ENCODE data around the gene PLEKHM3. TPM values are rescaled to one million over a fixed set of nuclear protein-coding genes. Genes with fewer than 3 reads are reported as not detected.

The PLEKHM3 gene
- total and polyA plus RNA-seq, 4 experiments from 2014 or later = 2.9 to 16.1 (median 9.3) TPM

DNA sequence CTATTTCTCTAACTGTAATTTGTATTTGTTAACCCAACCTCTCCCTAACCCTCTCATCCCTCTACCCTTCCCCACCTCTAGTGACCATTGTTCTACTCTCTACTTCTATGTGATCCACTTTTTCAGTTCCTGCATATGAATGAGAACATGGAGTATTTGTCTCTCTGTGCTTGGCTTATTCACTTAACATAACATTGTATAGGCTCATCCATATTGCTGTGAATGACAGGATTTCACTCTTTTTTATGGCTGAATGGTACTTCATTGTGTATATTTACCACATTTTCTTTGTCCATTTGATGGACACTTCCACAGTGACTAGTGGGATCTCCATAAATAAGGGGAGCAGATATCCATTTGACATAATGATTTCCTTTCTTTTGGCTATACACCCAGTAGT lies 103.7 kb downstream of the PLEKHM3 start:
- no peak overlapping the region for H3K4me3 Mint-ChIP-seq
- Histone ChIP-seq H3K27ac (ENCODE audit: low read depth, low read length) (no peak overlapping the region), H3K36me3 (ENCODE audit: insufficient read depth, low read length) (no peaks in the 10 kb centered on the region), H3K4me1 (ENCODE audit: insufficient read depth, low read length) (peaks cover 5% of the 10 kb centered on the region), H3K9me3 (ENCODE audit: control insufficient read depth in 1 of 2, low read length in 2 of 2) (no peaks in the 10 kb centered on the region), H3K27me3 (ENCODE audit: insufficient read depth, low read length) (no peaks in the 10 kb centered on the region), H3K4me3 (ENCODE audit: low read length in 2 of 2) (no peak overlapping the region)
- no peak for DNase-seq
- intact Hi-C loops (cut with micrococcal nuclease) = no loop called here
- H3K4me1 Mint-ChIP-seq = peaks cover 12 to 20% (median 13%) of the 10 kb centered on the region in 4 donors
- H3K27ac Mint-ChIP-seq = no peak overlapping the region
- peaks cover 35 to 39% of the 10 kb centered on the region in 2 donors for H3K36me3 Mint-ChIP-seq
- ChIA-PET CTCF (ENCODE audit: partially characterized antibody) (no interaction called here), POLR2A (ENCODE audit: partially characterized antibody) (no interaction called here)
- no peaks in the 10 kb centered on the region for H3K9me3 Mint-ChIP-seq
- H3K27me3 Mint-ChIP-seq = no peaks in the 10 kb centered on the region

DNA sequence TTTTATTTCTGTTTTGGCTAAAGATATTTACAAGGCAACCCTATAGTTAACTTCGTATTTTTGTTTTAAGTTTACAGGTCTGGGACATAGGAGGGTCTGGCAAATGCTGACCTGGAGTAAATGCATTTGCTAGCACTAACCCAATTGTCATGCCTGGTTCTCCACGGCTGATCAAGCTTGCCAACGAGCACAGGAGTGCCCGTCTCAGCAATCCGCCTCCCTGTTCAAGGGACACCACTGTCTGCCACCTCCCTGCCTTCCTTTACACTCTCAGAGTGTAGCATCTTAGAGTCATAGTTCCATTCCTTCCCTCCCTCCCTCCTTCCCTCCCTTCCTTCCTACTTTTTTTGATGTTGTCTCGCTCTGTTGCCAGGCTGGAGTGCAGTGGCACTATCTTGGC lies 104.6 kb downstream of the PLEKHM3 start:
- Mint-ChIP-seq H3K27ac (no peak overlapping the region), H3K9me3 (no peaks in the 10 kb centered on the region), H3K4me3 (no peak overlapping the region), H3K36me3 (peaks cover 26 to 34% of the 10 kb centered on the region in 2 donors), H3K4me1 (peaks cover 5 to 11% (median 8%) of the 10 kb centered on the region in 4 donors), H3K27me3 (no peaks in the 10 kb centered on the region)
- ChIA-PET POLR2A (ENCODE audit: partially characterized antibody) (no interaction called here), CTCF (ENCODE audit: partially characterized antibody) (interaction anchor here (0.6 to 0.7 kb wide), 2 partner anchors 12 to 983 kb away, joined by 3 read pairs; no protein-coding TSS in a partner anchor)
- Histone ChIP-seq H3K4me3 (ENCODE audit: low read length in 2 of 2) (no peak overlapping the region), H3K4me1 (ENCODE audit: insufficient read depth, low read length) (peaks cover 5% of the 10 kb centered on the region), H3K36me3 (ENCODE audit: insufficient read depth, low read length) (no peaks in the 10 kb centered on the region), H3K27ac (ENCODE audit: low read depth, low read length) (no peak overlapping the region), H3K27me3 (ENCODE audit: insufficient read depth, low read length) (no peaks in the 10 kb centered on the region), H3K9me3 (ENCODE audit: control insufficient read depth in 1 of 2, low read length in 2 of 2) (no peaks in the 10 kb centered on the region)
- intact Hi-C loops (cut with micrococcal nuclease) = no loop called here
- DNase-seq = no peak

DNA sequence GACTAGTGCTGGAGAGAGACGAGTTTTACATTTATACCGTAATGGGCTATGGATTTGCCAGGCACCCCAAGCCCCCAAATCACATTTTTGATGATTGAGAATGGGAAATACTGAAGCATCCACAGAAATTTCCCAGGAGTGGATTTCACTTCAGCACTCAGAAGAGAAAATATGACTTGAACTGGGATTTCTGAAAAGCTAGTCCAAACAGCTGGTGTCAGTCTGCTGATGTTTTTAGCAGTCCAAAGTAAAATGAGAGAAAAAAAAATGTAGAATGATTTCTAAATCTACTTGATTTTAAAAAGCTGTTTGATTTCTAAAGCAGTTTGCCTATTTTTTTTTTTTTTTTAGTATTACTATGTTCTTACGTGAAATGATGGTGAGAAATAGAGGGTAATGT lies 105.0 kb downstream of the PLEKHM3 start:
- H3K9me3 ChIP-seq (ENCODE audit: control insufficient read depth in 1 of 2, low read length in 2 of 2) = no peaks in the 10 kb centered on the region
- Mint-ChIP-seq H3K4me1 (peaks cover under 1 to 7% (median 5%) of the 10 kb centered on the region in 4 donors), H3K27me3 (no peaks in the 10 kb centered on the region), H3K36me3 (peaks cover 23 to 31% of the 10 kb centered on the region in 2 donors), H3K9me3 (no peaks in the 10 kb centered on the region), H3K4me3 (no peak overlapping the region), H3K27ac (no peak overlapping the region)
- intact Hi-C loops (cut with micrococcal nuclease) = no loop called here
- H3K27ac ChIP-seq (ENCODE audit: low read depth, low read length) = no peak overlapping the region
- H3K27me3 ChIP-seq (ENCODE audit: insufficient read depth, low read length) = no peaks in the 10 kb centered on the region
- no peak overlapping the region for H3K4me3 ChIP-seq (ENCODE audit: low read length in 2 of 2)
- DNase-seq = no peak
- POLR2A ChIA-PET (ENCODE audit: partially characterized antibody) = no interaction called here
- peaks cover 3% of the 10 kb centered on the region for H3K4me1 ChIP-seq (ENCODE audit: insufficient read depth, low read length)
- H3K36me3 ChIP-seq (ENCODE audit: insufficient read depth, low read length) = no peaks in the 10 kb centered on the region
- CTCF ChIA-PET (ENCODE audit: partially characterized antibody) = interaction anchor here (0.6 kb wide), 1 partner anchor 982 kb away, joined by 3 read pairs; no protein-coding TSS in a partner anchor

DNA sequence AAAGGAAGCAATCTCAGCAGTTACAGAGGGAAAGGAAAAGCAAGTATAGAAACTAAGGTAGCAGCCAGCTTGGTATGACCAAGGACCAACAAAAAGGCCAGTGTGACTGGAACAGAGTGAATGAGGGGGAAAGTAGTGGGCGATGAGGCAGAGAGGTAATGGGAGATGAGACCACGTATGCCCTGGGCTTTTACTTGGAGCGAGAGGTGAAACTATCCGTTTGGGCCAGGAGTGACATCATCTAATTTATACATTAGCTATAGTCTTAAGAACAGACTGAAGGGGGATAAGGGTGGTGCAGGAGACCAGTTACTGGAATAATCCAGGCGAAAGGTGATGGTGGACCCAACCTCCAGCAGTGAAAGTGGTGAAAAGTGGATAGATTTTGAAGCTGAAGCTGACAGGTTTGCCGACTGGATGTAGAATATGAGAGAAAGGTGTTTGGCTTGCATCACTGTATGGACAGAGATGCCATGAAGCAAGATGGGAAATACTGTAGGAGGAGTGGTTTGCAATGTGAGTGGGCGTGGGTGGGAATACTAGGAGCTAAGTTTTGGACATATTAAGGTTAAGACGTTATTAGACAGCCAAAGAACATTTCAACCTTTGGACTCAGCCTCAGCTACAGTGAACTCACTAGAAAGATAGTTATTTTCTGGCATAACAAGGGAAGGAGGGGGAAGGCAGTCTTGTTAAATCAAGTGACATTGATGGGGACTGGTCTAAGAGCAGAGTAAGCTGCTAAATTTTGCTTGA lies 106.0 kb downstream of the PLEKHM3 start:
- Histone ChIP-seq H3K9me3 (ENCODE audit: control insufficient read depth in 1 of 2, low read length in 2 of 2) (no peaks in the 10 kb centered on the region), H3K27me3 (ENCODE audit: insufficient read depth, low read length) (no peaks in the 10 kb centered on the region), H3K4me3 (ENCODE audit: low read length in 2 of 2) (no peak overlapping the region), H3K4me1 (ENCODE audit: insufficient read depth, low read length) (no peaks in the 10 kb centered on the region), H3K36me3 (ENCODE audit: insufficient read depth, low read length) (no peaks in the 10 kb centered on the region), H3K27ac (ENCODE audit: low read depth, low read length) (no peak overlapping the region)
- Mint-ChIP-seq H3K27me3 (no peaks in the 10 kb centered on the region), H3K36me3 (peaks cover 23 to 30% of the 10 kb centered on the region in 2 donors), H3K9me3 (no peaks in the 10 kb centered on the region), H3K27ac (no peak overlapping the region), H3K4me1 (peaks cover 0 to 4% (median 2%) of the 10 kb centered on the region in 4 donors), H3K4me3 (no peak overlapping the region)
- intact Hi-C loops (cut with micrococcal nuclease) = no loop called here
- ChIA-PET CTCF (ENCODE audit: partially characterized antibody) (no interaction called here), POLR2A (ENCODE audit: partially characterized antibody) (no interaction called here)
- DNase-seq = no peak

DNA sequence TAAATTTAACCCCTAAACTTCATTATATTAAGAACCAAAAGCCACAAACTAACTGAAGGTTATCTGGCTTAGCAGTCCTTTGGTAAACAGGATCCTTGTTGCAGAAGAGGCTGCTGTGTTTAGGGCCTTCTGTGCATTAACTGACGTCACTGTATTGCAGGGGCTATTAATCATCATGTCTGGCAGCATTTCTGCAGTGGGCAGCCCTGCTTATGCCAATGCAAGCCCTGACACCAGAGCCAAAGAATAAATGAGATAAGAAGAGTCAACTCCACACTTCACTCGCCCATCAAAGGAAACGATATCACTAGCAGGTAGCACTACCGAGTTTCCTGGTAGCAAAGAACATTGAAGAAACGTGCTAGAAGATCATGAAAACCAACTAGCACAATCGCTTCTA lies 110.6 kb downstream of the PLEKHM3 start:
- Mint-ChIP-seq H3K4me1 (peaks cover 0 to 2% (median 0%) of the 10 kb centered on the region in 4 donors), H3K27ac (no peak overlapping the region), H3K27me3 (no peaks in the 10 kb centered on the region), H3K36me3 (peaks cover 38 to 39% of the 10 kb centered on the region in 2 donors), H3K4me3 (no peak overlapping the region), H3K9me3 (peaks cover 0 to 2% (median 0%) of the 10 kb centered on the region in 8 donors)
- ChIA-PET CTCF (ENCODE audit: partially characterized antibody) (no interaction called here), POLR2A (ENCODE audit: partially characterized antibody) (no interaction called here)
- Histone ChIP-seq H3K36me3 (ENCODE audit: insufficient read depth, low read length) (no peaks in the 10 kb centered on the region), H3K4me3 (ENCODE audit: low read length in 2 of 2) (no peak overlapping the region), H3K4me1 (ENCODE audit: insufficient read depth, low read length) (no peaks in the 10 kb centered on the region), H3K27me3 (ENCODE audit: insufficient read depth, low read length) (no peaks in the 10 kb centered on the region), H3K9me3 (ENCODE audit: control insufficient read depth in 1 of 2, low read length in 2 of 2) (no peaks in the 10 kb centered on the region), H3K27ac (ENCODE audit: low read depth, low read length) (no peak overlapping the region)
- no peak for DNase-seq
- intact Hi-C loops (cut with micrococcal nuclease) = no loop called here

DNA sequence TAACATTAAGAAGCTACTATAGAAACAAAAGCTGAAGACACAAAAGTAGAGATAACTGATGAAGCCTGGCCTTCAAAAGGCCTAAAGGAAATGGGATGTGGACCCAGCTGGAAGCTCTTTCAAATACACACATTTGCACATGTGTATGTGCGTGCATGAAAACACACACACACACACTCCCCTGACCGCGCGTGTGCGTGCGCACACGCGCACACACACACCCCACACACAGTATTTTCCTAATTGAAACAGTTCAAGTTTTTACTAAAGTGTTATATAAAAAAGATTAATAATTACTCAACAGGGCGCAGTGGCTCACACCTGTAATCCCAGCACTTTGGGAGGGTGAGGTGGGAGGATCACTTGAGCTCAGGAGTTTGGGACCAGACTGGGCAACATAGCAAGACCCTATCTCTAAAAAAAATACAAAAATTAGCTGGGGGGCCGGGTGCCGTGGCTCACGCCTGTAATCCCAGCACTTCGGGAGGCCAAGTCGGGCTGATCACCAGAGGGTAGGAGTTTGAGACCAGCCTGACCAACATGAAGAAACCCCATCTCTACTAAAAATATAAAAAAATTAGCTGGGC lies 111.5 kb downstream of the PLEKHM3 start:
- Histone ChIP-seq H3K27ac (ENCODE audit: low read depth, low read length) (no peak overlapping the region), H3K9me3 (ENCODE audit: control insufficient read depth in 1 of 2, low read length in 2 of 2) (no peaks in the 10 kb centered on the region), H3K27me3 (ENCODE audit: insufficient read depth, low read length) (no peaks in the 10 kb centered on the region), H3K4me1 (ENCODE audit: insufficient read depth, low read length) (no peaks in the 10 kb centered on the region), H3K36me3 (ENCODE audit: insufficient read depth, low read length) (no peaks in the 10 kb centered on the region), H3K4me3 (ENCODE audit: low read length in 2 of 2) (no peak overlapping the region)
- no peak overlapping the region for H3K27ac Mint-ChIP-seq
- H3K36me3 Mint-ChIP-seq = peaks cover 32 to 39% of the 10 kb centered on the region in 2 donors
- H3K9me3 Mint-ChIP-seq = peaks cover 0 to 2% (median 0%) of the 10 kb centered on the region in 8 donors
- H3K4me3 Mint-ChIP-seq = no peak overlapping the region
- ChIA-PET CTCF (ENCODE audit: partially characterized antibody) (interaction anchor here (0.8 kb wide), 1 partner anchor 160 kb away, joined by 3 read pairs; no protein-coding TSS in a partner anchor), POLR2A (ENCODE audit: partially characterized antibody) (no interaction called here)
- H3K4me1 Mint-ChIP-seq = no peaks in the 10 kb centered on the region
- no peaks in the 10 kb centered on the region for H3K27me3 Mint-ChIP-seq
- DNase-seq = no peak
- intact Hi-C loops (cut with micrococcal nuclease) = no loop called here

DNA sequence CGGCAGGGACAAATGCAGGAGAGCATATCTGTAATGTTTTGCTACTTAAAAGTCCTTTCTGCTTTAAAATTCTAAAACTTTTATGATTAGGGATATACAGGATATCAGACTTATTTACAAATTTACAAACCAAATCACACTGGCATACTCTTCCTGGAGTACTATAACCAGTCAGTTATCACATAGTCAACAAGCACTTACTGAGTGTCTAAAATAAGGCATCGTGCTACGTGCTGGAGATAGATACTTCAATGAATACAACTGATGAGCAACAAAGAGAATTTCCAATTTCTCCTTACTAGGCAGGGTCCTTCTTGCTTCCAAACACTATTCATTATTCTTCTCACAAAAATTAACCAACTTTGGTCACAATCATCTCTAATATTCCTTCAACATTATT lies 113.5 kb downstream of the PLEKHM3 start:
- no peak overlapping the region for H3K27ac ChIP-seq (ENCODE audit: low read depth, low read length)
- H3K9me3 Mint-ChIP-seq = peaks cover 0 to 2% (median 0%) of the 10 kb centered on the region in 8 donors
- intact Hi-C loops (cut with micrococcal nuclease) = no loop called here
- no peaks in the 10 kb centered on the region for H3K27me3 ChIP-seq (ENCODE audit: insufficient read depth, low read length)
- ChIA-PET CTCF (ENCODE audit: partially characterized antibody) (no interaction called here), POLR2A (ENCODE audit: partially characterized antibody) (no interaction called here)
- H3K36me3 ChIP-seq (ENCODE audit: insufficient read depth, low read length) = no peaks in the 10 kb centered on the region
- H3K27me3 Mint-ChIP-seq = no peaks in the 10 kb centered on the region
- H3K9me3 ChIP-seq (ENCODE audit: control insufficient read depth in 1 of 2, low read length in 2 of 2) = no peaks in the 10 kb centered on the region
- no peak overlapping the region for H3K27ac Mint-ChIP-seq
- DNase-seq = no peak
- H3K36me3 Mint-ChIP-seq = peaks cover 32 to 42% of the 10 kb centered on the region in 2 donors
- no peak overlapping the region for H3K4me3 Mint-ChIP-seq
- peaks cover 0 to 2% (median 0%) of the 10 kb centered on the region in 4 donors for H3K4me1 Mint-ChIP-seq
- no peak overlapping the region for H3K4me3 ChIP-seq (ENCODE audit: low read length in 2 of 2)
- H3K4me1 ChIP-seq (ENCODE audit: insufficient read depth, low read length) = no peaks in the 10 kb centered on the region

All from CD4-positive, alpha-beta memory T cell (primary cell).